GM19438 (cell line): Measurements from ENCODE around the gene ADAT3.
A peak's percentile ranks its signal among the peaks of the same experiment; 100 is the strongest.

ENCODE experiments used
- ATAC-seq: cut with Tn5 transposase; IDR thresholded peaks from one replicate; pipeline ENCODE4 v1.9.1; 2021; ENCODE audit warnings: low read depth; ENCODE audit not compliant: unreplicated experiment

Gene ADAT3

DNA sequence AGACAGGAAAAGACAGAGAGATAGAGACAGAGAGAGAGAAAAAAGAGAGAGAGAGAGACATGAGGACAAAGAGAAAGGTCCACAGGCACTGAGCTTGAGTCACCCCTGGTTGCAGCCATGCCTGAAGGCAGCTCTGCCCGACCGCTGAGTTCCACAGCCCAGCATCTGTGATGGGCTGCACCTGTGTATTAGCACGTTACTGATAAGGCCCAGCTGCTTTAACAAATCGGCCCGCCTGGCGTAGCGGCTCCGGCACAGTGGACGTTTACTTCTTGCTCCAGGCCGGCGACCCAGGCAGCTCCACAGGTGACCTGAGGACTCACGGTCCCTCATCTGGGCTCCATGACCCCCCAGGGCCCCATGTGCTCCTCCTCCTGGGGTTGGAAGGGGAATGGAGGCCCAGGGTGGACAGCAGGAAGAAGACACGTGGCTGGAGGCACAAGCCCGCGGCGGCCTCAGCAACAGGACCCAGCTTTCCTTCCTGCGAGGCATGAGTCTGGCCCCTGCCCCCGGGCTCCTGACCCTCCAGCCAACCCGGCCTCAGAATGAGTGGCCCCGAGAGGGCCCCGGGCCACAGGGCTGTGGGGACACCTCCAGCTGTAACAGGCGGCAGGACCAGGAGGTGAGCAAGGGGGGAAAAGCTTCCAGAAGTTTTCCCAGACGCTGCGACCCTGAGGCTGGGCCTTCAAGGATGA, 31.9 kb downstream of the ADAT3 start:
- ATAC-seq, result no peak

DNA sequence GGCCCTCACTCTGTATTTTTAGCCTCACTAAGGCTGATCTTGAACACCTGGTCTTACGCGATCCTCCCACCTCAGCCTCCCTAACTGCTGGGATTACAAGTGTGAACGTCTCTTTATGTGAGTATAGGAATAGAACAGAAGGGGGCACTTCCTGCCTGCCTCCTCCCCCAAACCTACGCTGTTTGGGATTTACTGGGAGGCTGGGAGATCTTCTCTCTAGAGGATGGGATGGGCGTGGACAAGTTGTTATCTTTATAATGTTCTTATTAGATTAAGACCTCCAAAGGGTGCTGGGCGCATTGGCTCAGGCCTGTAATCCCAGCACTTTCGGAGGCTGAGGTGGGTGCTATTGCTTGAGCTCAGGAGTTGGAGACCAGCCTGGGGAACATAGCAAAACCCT, 32.9 kb downstream of the ADAT3 start:
- no peak for ATAC-seq

DNA sequence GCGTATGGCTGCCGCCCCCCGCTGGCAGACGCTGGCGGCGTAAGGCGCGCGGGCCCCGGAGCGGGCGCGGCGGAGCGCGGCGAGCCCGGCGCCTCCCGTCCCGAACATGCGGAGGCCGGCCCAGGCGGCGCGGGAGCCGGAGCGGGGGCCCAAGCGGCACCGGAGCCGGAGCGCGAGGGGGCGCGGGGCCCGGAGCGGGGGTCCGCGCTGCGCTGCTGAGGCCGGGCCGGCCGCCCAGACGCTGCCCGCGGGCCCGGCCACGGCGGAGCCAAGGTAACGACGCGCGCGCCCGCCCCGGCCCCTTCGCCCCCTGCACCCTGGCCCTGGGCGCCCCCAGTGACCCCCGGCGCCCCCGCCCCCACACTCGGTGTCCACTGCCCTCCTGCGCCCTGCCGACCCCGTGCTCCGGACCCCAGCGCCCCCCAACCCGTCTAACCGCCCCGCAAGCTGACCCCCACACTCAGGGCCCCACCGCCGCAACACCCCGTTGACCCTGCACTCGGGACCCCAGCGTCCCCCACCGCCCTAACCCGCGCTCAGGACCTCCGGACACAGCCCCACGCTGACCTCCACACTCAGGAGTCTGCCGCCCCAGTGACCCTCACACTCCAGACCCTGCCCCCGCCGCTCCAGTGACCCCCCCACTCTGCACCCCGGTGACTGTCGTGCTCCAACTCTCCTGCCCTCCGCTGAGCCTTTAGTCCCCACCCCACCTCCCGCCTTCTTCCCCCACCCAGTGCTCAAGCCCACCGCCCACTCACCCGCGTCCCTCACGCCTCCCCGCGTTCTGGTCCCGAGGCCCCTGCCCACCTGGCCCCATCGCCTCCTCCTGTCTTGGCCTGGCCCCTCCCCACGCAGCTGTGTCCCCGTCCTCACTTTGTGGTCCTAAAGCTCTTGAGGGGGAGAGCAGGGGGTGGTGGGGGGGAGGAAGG, 36.2 kb downstream of the ADAT3 start, which contains the start of gene CSNK1G2:
Gene CSNK1G2 (plus strand): TSS at position 27 of the 932 bp plus-strand sequence. CDS start 28,601 bp downstream, outside the sequence.
- ATAC-seq, result peak; percentile 42

DNA sequence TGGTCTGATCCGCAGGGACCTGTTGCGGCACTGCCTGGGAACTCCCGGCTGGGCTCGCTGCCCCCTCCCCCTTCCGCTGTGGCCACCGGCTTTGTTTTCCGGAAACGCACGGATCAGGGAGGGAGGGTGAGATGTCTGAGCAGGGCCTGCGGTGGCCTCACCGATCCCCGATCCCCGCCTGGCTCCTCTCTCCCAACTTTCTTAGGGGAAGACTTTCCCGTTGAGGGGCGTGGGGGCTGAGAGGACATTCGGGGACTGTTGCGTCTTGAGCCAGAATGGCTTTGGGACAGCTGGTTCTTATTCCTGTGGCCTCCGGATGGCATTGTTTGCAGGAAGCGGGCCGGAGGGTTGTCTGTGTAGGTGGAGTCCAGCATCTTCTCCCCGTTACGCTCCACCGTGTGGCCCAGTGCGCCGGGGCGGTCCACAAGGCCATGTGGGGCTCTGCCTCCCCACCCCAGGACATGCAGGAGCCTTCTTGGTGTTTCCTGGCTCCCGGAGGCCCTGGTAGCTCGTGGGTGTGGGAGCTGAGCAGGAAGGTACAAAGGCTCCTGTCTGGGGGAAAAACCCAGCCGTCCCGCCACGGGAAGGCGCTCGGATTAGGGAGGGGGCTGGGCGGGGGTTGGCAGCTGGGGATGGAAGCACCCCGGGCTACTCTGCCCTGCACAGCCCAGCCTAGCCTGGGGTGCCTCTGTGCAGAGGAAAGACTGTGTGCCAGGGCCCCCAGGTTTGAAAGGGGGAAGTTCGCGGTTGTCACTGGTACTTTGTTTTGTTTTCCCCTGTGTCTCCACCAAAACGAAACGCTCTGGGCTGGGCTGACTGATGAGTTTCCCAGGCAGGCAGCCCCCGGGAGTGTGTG, 37.1 kb downstream of the ADAT3 start:
- no peak for ATAC-seq

DNA sequence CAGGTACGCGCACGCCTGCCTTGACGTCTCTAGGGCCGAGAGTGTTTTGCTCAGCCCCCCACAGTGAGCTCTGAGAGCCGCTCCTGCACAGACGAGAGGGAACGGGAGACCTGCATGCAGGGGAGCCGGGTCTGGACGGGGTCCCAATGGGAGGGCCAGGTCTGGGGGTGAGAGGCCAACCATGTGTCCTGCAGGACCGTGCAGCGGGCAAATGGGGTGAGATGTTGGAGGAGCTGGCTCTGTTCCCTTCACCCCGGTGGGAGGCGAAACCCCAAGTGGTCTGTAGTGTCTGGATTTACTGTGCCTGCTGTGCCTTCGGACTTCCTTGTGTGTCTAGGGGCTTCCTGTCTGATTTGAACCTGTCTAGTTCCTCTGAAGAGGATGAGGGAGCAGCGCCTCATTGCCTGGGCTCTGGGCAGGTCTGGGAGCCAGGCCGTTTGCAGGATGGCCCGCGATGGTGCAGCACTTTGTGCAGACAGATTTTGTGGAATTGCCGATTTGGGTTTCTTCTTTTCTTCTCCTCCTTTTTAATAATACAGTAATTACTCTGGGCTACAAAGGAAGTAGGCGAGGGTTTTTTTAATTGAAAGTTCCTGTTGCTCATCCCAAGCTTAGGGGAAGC, 37.8 kb downstream of the ADAT3 start:
- no peak for ATAC-seq

DNA sequence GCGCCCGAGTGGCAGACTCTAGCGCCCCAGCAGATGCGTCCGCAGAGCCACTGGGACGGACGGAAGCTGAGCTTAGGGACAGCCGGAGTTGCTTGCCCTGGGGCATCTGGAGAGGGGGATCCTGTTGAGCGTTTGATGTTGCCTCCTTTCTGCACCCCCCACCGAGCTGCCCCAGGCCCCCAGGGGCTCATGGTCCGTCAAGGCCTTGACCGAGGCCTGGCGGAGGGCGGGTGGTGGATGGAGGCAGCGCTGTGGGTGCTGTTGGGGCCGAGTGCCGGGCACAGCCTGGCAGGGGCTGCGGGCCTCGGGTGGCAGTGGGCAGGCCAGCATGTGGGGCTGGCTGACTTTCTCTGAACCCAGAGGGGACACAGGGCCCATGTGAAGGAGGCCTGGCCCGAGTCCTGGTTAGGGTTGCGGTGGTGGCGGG, 38.5 kb downstream of the ADAT3 start:
- ATAC-seq, result no peak

DNA sequence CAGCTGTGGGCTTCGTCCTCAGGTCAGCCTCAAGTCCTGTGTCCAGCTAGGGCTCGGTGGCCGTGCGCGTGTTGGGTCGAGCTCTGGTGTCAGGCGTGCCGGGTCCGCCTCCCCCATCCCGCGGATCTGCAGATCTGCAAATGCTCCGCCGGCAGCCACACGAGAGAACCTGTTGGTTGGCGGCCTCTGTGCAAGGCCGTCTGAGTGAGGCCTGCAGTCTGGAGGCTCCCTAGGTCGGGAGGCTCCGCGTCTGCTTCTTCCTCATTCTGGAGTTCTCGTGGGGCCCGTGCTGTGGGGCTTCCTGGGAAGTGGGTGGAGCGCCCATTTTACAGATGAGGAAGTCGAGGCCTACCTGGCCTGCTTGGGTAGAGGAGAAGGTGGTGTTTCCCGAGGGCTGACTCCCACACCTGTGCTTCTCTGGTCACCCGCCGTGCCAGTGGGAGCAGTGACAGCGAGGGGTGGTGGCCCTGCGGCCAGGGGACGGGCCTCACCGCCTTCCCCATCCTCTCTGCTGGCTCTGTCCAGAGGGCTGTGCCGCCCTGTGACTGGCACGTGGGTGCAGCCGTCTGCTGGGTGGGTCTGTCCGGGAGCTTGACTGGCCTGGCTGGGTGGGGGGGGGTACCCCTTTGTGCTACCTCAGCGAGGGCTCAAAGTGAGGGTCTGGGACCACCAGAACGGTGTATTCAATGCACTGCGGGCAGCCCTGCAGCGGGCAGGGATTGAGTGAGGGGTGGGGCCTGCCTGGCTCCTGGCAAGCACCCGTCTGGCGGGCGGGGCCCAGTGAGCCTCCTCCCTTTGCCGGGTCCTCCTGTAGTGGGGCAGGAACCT, 39.1 kb downstream of the ADAT3 start:
- ATAC-seq, result no peak

DNA sequence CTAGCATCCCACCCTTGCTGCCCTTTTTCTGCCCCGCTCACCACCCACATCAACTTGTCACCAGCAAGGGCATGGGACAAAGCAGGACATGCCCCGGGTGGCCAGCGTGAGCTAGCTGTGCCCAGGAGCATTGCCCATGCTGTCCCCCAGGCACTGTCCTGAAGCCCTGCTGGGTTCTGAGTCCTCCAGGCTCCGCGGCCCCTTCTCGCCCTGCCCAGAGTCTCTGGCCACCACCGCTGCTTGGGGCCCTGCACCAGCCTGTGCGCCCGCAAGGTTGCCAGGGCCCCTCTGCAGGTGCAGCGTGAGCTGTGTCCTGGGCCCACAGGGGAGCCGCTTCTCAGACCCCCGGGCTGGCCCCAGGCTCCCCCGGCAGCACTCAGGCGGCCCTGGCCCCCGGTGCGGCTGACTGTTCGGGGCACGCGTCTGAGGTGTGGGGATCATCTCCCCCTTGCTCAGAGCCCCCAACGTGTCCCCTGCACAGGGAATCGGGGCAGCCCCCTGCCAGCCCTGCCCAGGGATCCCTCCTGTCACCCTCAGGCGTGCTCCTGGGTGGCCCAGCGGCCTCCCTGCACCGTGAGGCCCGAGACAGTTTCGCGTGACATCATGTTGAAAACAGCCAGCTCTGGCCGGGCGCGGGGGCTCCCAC, 39.8 kb downstream of the ADAT3 start:
- no peak for ATAC-seq

DNA sequence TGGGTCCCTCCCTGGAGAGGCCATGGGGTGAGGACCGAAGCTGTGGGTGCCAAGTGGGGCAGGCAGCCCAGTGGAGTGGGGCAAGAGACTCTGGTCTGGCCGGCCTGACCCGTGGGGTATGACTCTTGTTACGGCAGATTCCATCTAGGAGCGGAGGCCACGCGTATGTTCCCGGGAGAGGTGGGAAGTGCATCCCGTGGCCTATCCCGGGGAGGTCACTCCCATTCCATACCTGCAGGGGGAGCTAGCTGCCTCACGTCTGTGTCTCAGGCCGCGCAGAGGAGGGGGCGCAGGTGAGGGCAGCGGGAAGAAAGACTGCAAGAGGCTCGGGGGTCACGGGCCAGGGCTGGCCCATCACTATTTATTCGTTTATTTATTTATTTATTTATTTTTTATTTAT, 40.7 kb downstream of the ADAT3 start:
- ATAC-seq, result no peak

DNA sequence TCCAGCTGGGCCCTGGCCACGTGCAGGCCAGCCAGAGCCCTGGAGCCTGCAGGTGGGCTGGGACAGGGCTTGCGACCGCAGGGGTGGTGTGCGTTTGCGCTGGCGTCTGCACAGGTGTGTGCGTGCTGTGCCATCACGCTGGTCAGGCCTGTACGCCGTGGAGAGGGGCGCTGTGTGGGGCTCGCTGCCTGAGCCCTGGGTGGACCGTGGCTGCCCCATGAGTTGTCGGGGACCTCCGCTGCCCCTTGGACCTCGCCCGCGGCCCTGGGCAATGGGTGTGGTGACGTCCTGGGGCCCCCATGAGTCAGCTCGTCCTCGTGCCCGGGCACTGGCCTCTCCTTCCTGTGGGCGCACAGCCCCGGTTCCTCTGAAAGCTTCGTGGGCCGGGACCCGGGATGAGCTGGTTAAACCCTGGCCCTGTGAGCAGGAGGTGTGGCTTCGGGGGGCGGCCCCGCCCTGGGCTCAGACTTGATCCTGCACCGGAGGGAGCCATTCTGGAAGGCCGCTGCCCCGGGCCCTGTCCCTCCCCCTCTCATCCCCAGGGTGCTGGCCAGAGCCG, 42.5 kb downstream of the ADAT3 start:
- no peak for ATAC-seq

DNA sequence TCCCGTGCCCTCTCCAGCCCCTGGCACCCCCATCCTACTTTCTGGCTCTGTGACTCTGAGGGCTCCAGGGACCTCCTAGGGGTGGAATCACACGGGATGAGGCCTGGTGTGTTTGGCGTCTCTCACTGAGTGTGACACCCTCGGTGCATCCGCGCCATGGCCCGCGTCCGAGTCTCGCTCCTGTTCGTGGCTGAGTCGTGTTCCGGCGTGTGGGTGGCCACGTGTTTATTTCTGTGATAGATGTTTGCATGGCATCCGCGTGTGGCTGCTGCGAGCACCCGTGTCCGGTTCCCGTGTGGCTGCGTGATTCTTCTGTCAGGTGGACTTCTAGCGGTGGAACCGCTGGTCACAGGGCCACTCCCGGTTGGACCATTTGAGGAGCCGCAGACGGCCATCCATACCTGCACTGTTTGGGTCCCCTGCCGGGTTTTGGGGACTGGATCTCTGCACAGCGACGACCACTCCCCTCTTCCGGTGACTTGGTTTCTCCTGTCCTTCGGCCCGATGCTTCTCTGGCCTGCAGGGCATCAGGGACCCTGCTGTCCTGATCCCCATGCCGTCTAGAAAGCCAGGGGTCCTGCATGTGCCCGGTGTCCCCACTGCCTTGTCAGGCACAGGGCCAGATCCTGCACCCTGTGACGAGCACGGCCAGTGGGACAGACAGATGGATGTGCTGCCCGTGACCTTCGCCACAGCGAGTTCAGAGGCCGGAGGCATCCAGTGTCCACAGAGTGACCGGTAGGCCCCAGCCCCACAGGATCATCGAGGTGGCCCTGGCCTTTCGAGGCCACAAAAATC, 44.3 kb downstream of the ADAT3 start:
- no peak for ATAC-seq

DNA sequence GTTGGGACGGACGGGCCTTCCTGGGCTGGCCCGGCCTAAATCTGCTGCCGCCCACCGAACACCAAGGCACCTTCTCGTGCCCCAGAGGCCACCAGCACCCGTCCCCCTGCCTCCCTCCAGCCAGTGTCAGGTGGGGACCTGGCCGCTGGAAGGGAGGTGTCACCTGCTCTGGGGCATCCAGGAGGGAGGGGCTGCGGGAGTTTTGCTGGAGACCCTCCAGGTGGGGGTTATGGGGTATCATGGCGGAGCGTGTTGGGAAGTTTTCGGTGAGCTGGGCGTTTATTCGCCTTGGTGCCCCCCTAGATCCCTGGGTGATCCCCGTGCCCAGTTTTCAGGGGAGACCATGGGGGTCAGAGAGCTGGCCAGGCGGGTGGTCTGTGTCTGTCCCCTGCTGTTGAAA, 45.4 kb downstream of the ADAT3 start:
- ATAC-seq, result no peak

DNA sequence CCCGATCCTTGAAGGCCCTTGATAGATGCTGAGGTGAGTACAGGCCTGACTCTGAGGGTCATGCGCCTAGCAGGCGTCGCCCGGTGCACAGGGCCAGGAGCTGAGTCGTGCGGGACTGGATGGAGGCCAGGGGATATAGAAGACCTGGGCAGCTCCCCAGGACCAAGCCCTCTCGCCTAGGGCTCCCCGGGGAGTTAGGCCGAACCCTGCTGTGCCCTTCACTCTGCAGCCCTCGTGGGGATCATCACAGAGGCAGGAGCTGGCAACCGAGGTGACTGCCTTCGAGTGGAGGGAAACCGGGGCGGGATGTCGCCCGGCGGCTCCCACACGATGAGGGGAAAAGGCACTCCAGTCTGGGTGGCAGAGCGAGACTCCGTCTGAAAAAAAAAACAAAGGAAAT, 47.4 kb downstream of the ADAT3 start:
- ATAC-seq, result no peak

DNA sequence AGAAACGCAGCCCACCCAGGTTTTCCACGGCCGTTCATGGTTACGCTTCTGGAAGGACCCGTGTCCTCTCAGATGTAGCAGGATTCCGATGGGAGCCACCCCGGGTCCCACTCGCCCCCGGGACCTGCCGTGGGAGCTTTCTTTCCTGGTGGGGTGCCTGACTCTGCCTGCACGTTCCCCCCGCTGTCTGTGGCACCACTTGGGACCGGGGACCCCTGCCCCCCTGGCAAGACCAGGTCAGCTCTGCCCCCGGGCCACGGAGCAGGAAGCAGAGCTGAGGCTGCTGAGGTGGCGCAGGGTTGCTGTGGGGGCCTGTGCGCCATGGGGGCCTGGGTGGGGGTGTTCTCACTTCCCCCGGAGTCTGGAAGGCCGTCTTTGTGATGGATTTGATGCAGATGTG, 47.8 kb downstream of the ADAT3 start:
- ATAC-seq, result no peak

DNA sequence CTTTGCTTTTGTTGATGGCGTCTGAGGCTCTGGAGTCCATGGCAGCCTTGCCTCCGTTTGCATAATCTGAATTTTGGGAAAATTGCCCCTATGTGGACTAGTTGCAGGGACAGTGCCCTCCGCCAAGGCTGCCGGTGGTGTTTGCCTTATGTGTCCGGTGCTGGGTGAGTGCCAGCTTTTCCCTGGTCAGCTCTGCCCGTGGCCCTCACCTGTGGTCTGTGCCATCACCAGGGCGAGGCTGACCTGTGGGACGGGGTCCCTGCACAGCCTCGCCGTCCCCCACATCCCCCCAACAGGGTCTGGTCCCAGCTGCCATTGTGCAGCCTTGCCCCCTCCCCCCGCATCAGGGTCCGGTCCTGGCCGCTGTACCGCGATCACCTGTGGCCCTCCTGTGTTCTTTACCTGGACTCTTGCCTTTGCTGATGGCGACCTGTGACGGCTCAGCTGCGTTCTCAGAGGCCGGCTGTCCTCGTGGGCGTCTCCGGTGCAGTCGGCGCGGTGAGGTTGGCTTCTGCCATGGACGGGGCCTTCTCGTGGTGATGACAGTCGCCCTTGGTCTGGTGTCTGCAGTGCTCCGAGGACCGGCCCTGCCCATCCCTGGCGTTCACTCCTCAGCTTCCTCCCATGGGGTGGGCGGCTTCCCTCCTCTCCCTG, 48.4 kb downstream of the ADAT3 start:
- ATAC-seq, result no peak

DNA sequence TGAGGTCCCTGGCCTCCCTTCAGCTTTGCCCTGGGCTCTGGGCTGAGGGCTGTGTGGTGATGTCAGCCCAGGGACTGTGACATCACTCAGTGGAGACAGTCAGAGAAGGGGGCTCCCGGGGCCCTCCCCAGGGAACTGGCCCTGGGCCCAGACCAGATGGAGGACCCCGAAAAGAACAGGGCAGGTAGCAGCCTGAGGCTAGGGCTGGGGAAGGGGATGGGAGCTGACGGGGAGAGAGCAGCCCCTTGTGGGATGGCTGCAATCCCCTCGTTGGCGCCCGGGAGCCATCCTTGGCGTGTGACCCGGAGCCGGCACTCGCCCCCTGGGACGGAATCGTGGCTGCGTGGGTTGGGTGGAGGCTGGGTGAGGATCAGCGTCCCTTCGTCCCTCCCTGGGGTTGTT, 49.3 kb downstream of the ADAT3 start:
- no peak for ATAC-seq
